ENCODE measurements around the gene NETO1.

NETO1 gene

GRCh38 chr18:72867746-72868584, at the start of gene NETO1:
Gene NETO1, minus strand, starts transcription at chr18:72867987. Its CDS starts 696 bp downstream, at chr18:72867291.
- no peak for DNase-seq (ENCODE audit: low read depth in 2 of 2)

GRCh38 chr18:72910045-72910444, 42.3 kb upstream of the NETO1 start:
- DNase-seq (ENCODE audit: low read depth in 2 of 2) = no peak

GRCh38 chr18:72908181-72908580, 40.4 kb upstream of the NETO1 start:
- DNase-seq (ENCODE audit: low read depth in 2 of 2) = no peak

GRCh38 chr18:72903033-72903432, 35.2 kb upstream of the NETO1 start:
- no peak for DNase-seq (ENCODE audit: low read depth in 2 of 2)

GRCh38 chr18:72899338-72899737, 31.6 kb upstream of the NETO1 start:
- DNase-seq (ENCODE audit: low read depth in 2 of 2) = no peak

GRCh38 chr18:72898870-72899269, 31.1 kb upstream of the NETO1 start:
- no peak for DNase-seq (ENCODE audit: low read depth in 2 of 2)

- no peak for DNase-seq (ENCODE audit: low read depth in 2 of 2)
Measured at GRCh38 chr18:72895548-72895947, 27.8 kb upstream of the NETO1 start.

- no peak for DNase-seq (ENCODE audit: low read depth in 2 of 2)
Measured at GRCh38 chr18:72878561-72878960, 10.8 kb upstream of the NETO1 start.

- no peak for DNase-seq (ENCODE audit: low read depth in 2 of 2)
Measured at GRCh38 chr18:72878143-72878542, 10.4 kb upstream of the NETO1 start.

GRCh38 chr18:72871091-72871490, 3.3 kb upstream of the NETO1 start:
- DNase-seq (ENCODE audit: low read depth in 2 of 2) = no peak

GRCh38 chr18:72869226-72870185, 1.7 kb upstream of the NETO1 start:
- DNase-seq (ENCODE audit: low read depth in 2 of 2) = no peak

- no peak for DNase-seq (ENCODE audit: low read depth in 2 of 2)
Measured at GRCh38 chr18:72868585-72869225, 918 bp upstream of the NETO1 start.

GRCh38 chr18:72866901-72867745, 664 bp downstream of the NETO1 start:
- no peak for DNase-seq (ENCODE audit: low read depth in 2 of 2)

GRCh38 chr18:72866442-72866900, 1.3 kb downstream of the NETO1 start:
- no peak for DNase-seq (ENCODE audit: low read depth in 2 of 2)

GRCh38 chr18:72863754-72864153, 4.0 kb downstream of the NETO1 start:
- DNase-seq (ENCODE audit: low read depth in 2 of 2) = no peak

- no peak for DNase-seq (ENCODE audit: low read depth in 2 of 2)
Measured at GRCh38 chr18:72859088-72859487, 8.7 kb downstream of the NETO1 start.

- DNase-seq (ENCODE audit: low read depth in 2 of 2) = no peak
Measured at GRCh38 chr18:72849671-72850070, 18.1 kb downstream of the NETO1 start.

- no peak for DNase-seq (ENCODE audit: low read depth in 2 of 2)
Measured at GRCh38 chr18:72848503-72849237, 19.1 kb downstream of the NETO1 start.

- DNase-seq (ENCODE audit: low read depth in 2 of 2) = no peak
Measured at GRCh38 chr18:72847771-72848170, 20.0 kb downstream of the NETO1 start.
